ENCODE measurements around the gene ATP5F1E.

ATP5F1E gene

GRCh38 chr20:59032023-59032712, at the start of gene ATP5F1E:
Gene ATP5F1E (minus strand): TSS chr20:59032335. CDS start chr20:59032251, 84 bp downstream.
- H3K27ac ChIP-seq (ENCODE audit: low read depth, low read length, poor library complexity, severe bottlenecking) = peak within 1 kb of the TSS; percentile 50
- H3K79me2 ChIP-seq (ENCODE audit: insufficient read depth, low read length) = peaks cover 45% of the 10 kb centered on the region
- H3F3A ChIP-seq (ENCODE audit: insufficient read depth, low read length) = peaks cover 13% of the 10 kb centered on the region
- H3K27me3 ChIP-seq (ENCODE audit: insufficient read depth, low read length) = no peaks in the 10 kb centered on the region
- H3K4me2 ChIP-seq (ENCODE audit: low read length) = peak within 1 kb of the TSS; percentile 100
- peaks cover 44% of the 10 kb centered on the region for H3K4me1 ChIP-seq (ENCODE audit: insufficient read depth, low read length, severe bottlenecking)
- peak within 1 kb of the TSS; percentile 93 for H3K4me3 ChIP-seq (ENCODE audit: low read depth, low read length, poor library complexity, severe bottlenecking)
- H3K9me2 ChIP-seq (ENCODE audit: low read depth, low read length) = no peaks in the 10 kb centered on the region
- peaks cover 87% of the 10 kb centered on the region for H3K36me3 ChIP-seq (ENCODE audit: insufficient read depth, low read length)
- H2AFZ ChIP-seq (ENCODE audit: low read length) = no peak within 1 kb of the TSS
- TF ChIP-seq EZH2 (IDR thresholded peaks at IDR 0.05; ENCODE audit: borderline replicate concordance, low read length) (no peak), CTCF (IDR thresholded peaks at IDR 0.05; ENCODE audit: low read length) (no peak)
- H4K20me1 ChIP-seq (ENCODE audit: insufficient read depth, low read length) = 0 out of 2 replicates have a peak, but pooled peaks cover 3% of the 10 kb centered on the region
- H3K9me3 ChIP-seq (ENCODE audit: low read length) = no peaks in the 10 kb centered on the region
- H3K9ac ChIP-seq (ENCODE audit: low read length) = peak within 1 kb of the TSS; percentile 97

- no peaks in the 10 kb centered on the region for H3F3A ChIP-seq (ENCODE audit: insufficient read depth, low read length)
- TF ChIP-seq CTCF (IDR thresholded peaks at IDR 0.05; ENCODE audit: low read length) = no peak
- no peak for TF ChIP-seq EZH2 (IDR thresholded peaks at IDR 0.05; ENCODE audit: borderline replicate concordance, low read length)
- H3K4me3 ChIP-seq (ENCODE audit: low read depth, low read length, poor library complexity, severe bottlenecking) = no peak overlapping the region
- no peaks in the 10 kb centered on the region for H4K20me1 ChIP-seq (ENCODE audit: insufficient read depth, low read length)
- H3K27ac ChIP-seq (ENCODE audit: low read depth, low read length, poor library complexity, severe bottlenecking) = no peak overlapping the region
- no peak overlapping the region for H3K4me2 ChIP-seq (ENCODE audit: low read length)
- no peaks in the 10 kb centered on the region for H3K4me1 ChIP-seq (ENCODE audit: insufficient read depth, low read length, severe bottlenecking)
- no peak overlapping the region for H2AFZ ChIP-seq (ENCODE audit: low read length)
- no peaks in the 10 kb centered on the region for H3K27me3 ChIP-seq (ENCODE audit: insufficient read depth, low read length)
- H3K9ac ChIP-seq (ENCODE audit: low read length) = no peak overlapping the region
- no peaks in the 10 kb centered on the region for H3K9me3 ChIP-seq (ENCODE audit: low read length)
- no peaks in the 10 kb centered on the region for H3K79me2 ChIP-seq (ENCODE audit: insufficient read depth, low read length)
- H3K9me2 ChIP-seq (ENCODE audit: low read depth, low read length) = no peaks in the 10 kb centered on the region
- H3K36me3 ChIP-seq (ENCODE audit: insufficient read depth, low read length) = no peaks in the 10 kb centered on the region
Observed at GRCh38 chr20:59081036-59081435, 48.9 kb upstream of the ATP5F1E start.

GRCh38 chr20:59078231-59078630, 46.1 kb upstream of the ATP5F1E start:
- Histone ChIP-seq H3F3A (ENCODE audit: insufficient read depth, low read length) (no peaks in the 10 kb centered on the region), H3K36me3 (ENCODE audit: insufficient read depth, low read length) (no peaks in the 10 kb centered on the region), H3K27me3 (ENCODE audit: insufficient read depth, low read length) (no peaks in the 10 kb centered on the region), H2AFZ (ENCODE audit: low read length) (no peak overlapping the region), H3K79me2 (ENCODE audit: insufficient read depth, low read length) (no peaks in the 10 kb centered on the region), H4K20me1 (ENCODE audit: insufficient read depth, low read length) (no peaks in the 10 kb centered on the region), H3K27ac (ENCODE audit: low read depth, low read length, poor library complexity, severe bottlenecking) (no peak overlapping the region), H3K9me3 (ENCODE audit: low read length) (no peaks in the 10 kb centered on the region), H3K4me3 (ENCODE audit: low read depth, low read length, poor library complexity, severe bottlenecking) (no peak overlapping the region), H3K9me2 (ENCODE audit: low read depth, low read length) (no peaks in the 10 kb centered on the region), H3K4me2 (ENCODE audit: low read length) (no peak overlapping the region), H3K9ac (ENCODE audit: low read length) (no peak overlapping the region), H3K4me1 (ENCODE audit: insufficient read depth, low read length, severe bottlenecking) (no peaks in the 10 kb centered on the region)
- TF ChIP-seq EZH2 (IDR thresholded peaks at IDR 0.05; ENCODE audit: borderline replicate concordance, low read length) = no peak
- TF ChIP-seq CTCF (IDR thresholded peaks at IDR 0.05; ENCODE audit: low read length) = no peak
